Calu3 (cell line): ENCODE measurements around the gene UNC5C. TPM values are rescaled to one million over a fixed set of nuclear protein-coding genes. Genes with fewer than 3 reads are reported as not detected.

Experiments used
- BruUV-seq: library from RNA; stranded (reverse); fragments of 400-500 nt; replicated peaks from 2 replicates; lab custom pipeline; 2021; lab: Mats Ljungman, UMichigan
- CTCF ChIA-PET: fragments of 300-600 bp; sonication (Branson Sonifier 250); formaldehyde crosslinking; loops from one replicate; lab custom pipeline; 2022; ENCODE audit warnings: antibody characterized with exemption; lab: Charles Lee
- DNase-seq: peaks from one replicate; pipeline ENCODE4 v3.0.0; 2022
- H3K27ac Mint-ChIP-seq: one replicate; pipeline ENCODE4 v1.8.0; 2022; ENCODE audit warnings: mixed read lengths; ENCODE audit not compliant: unreplicated experiment
- H3K27me3 Mint-ChIP-seq: one replicate; pipeline ENCODE4 v1.8.0; 2022; ENCODE audit warnings: mixed read lengths; ENCODE audit not compliant: unreplicated experiment
- H3K36me3 Mint-ChIP-seq: one replicate; pipeline ENCODE4 v1.8.0; 2022; ENCODE audit warnings: mild to moderate bottlenecking, moderate library complexity, mixed read lengths; ENCODE audit not compliant: insufficient read depth, unreplicated experiment
- H3K4me1 Mint-ChIP-seq: one replicate; pipeline ENCODE4 v1.8.0; 2022; ENCODE audit warnings: mild to moderate bottlenecking, low read depth, mixed read lengths; ENCODE audit not compliant: unreplicated experiment
- H3K4me3 Mint-ChIP-seq: one replicate; pipeline ENCODE4 v1.8.0; 2022; ENCODE audit warnings: mild to moderate bottlenecking, low read depth, moderate library complexity, mixed read lengths; ENCODE audit not compliant: unreplicated experiment
- H3K9me3 Mint-ChIP-seq: one replicate; pipeline ENCODE4 v1.8.0; 2022; ENCODE audit warnings: low read depth, mixed read lengths; ENCODE audit not compliant: unreplicated experiment
- CTCF ChIP-seq: fragments of 200-600 bp; IDR thresholded peaks from one replicate; pipeline ENCODE4 v1.8.0; 2022; ENCODE audit warnings: antibody characterized with exemption; ENCODE audit not compliant: unreplicated experiment
- intact Hi-C: fragments of 100-400 bp; cut with micrococcal nuclease; formaldehyde crosslinking; loops from one replicate; pipeline ENCODE4 v1.10.0; 2022; ENCODE audit not compliant: unreplicated experiment
- total RNA-seq: library from RNA; stranded (reverse); gene quantifications from 2 replicates; pipeline ENCODE4 v1.2.3, GENCODE V29; 2022

The UNC5C gene
- total RNA-seq, 1 experiment from 2014 or later, result not detected

- no peak for TF ChIP-seq CTCF
- no peaks in the 10 kb centered on the region for H3K27me3 Mint-ChIP-seq
- no peaks in the 10 kb centered on the region for H3K9me3 Mint-ChIP-seq
- H3K4me3 Mint-ChIP-seq, result no peak overlapping the region
- H3K4me1 Mint-ChIP-seq, result no peaks in the 10 kb centered on the region
- intact Hi-C loops, result no loop called here
- CTCF ChIA-PET, result no interaction called here
- no TSS peak for BruUV-seq
- DNase-seq, result no peak
- H3K27ac Mint-ChIP-seq, result no peak overlapping the region
- no peaks in the 10 kb centered on the region for H3K36me3 Mint-ChIP-seq
Measured at GRCh38 chr4:95426455-95426854, 122.3 kb downstream of the UNC5C start.

DNA sequence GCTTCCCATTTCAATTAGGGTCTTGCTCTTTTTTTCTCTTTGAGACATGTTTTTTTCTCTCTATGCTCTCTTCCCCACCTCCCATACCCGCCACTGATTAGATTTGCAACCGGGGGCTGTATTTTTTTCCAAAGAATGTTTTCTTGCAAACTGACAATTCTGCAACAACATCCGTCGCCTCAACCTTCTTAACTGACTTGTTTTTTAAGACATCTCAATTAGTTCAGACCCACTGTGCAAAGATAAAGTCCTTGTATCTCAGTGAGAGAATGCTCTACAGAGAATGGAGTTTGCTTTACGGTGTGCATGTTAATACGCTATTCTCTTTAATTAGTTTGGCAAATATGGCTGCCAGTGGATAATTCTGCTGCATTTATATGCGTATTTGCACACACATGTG is 126.3 kb downstream of the UNC5C start:
- CTCF ChIA-PET, result no interaction called here
- DNase-seq, result no peak

DNA sequence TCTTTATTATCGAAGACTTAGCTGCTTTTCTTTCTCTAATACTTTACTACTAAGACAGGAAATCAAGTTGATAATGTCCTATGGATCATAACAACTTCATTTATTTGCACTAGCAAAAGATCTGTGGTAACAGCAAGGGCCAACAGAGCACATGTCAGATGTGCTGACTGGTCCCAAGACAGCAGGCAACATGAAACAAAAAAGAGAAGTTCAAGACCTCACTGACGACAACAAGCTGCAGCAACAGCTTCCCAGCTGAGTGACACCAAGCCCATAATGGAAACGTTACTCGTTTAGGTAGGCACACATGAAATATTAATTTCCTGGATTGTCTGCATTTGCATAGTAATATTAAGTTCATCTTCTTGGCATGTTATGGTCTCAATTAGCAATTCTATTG is 126.9 kb downstream of the UNC5C start:
- Mint-ChIP-seq H3K27me3 (no peaks in the 10 kb centered on the region), H3K4me3 (no peak overlapping the region), H3K27ac (no peak overlapping the region), H3K4me1 (no peaks in the 10 kb centered on the region), H3K36me3 (no peaks in the 10 kb centered on the region), H3K9me3 (no peaks in the 10 kb centered on the region)
- DNase-seq, result no peak
- CTCF ChIA-PET, result no interaction called here
- intact Hi-C loops, result no loop called here
- BruUV-seq, result no TSS peak
- no peak for TF ChIP-seq CTCF

More for the DNA sequence above, 126.3 kb downstream of the UNC5C start:
- intact Hi-C loops, result no loop called here
- no peaks in the 10 kb centered on the region for H3K4me1 Mint-ChIP-seq
- no peak overlapping the region for H3K27ac Mint-ChIP-seq
- TF ChIP-seq CTCF, result no peak
- H3K36me3 Mint-ChIP-seq, result no peaks in the 10 kb centered on the region
- H3K4me3 Mint-ChIP-seq, result no peak overlapping the region
- H3K9me3 Mint-ChIP-seq, result no peaks in the 10 kb centered on the region
- H3K27me3 Mint-ChIP-seq, result no peaks in the 10 kb centered on the region
- BruUV-seq, result no TSS peak

DNA sequence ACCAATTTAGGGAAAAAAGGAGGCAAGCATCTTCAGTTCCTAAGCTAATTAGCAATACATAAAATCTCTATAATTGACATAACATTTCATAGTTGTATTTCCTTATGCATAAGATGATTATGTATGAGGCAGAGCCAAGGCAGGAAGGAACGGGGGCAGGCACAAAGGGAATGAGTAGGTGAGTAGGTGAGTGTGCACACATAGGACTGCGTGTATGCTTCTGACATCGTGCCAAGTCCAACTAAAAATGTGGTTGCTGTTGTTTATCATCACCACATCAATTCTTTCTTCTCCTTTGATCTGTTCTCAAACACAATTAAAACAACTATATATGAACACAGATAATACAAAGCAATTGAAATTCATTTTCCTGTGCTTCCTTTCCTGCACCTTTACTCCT is 131.2 kb downstream of the UNC5C start:
- H3K4me3 Mint-ChIP-seq, result no peak overlapping the region
- DNase-seq, result no peak
- H3K36me3 Mint-ChIP-seq, result no peaks in the 10 kb centered on the region
- H3K4me1 Mint-ChIP-seq, result no peaks in the 10 kb centered on the region
- CTCF ChIA-PET, result no interaction called here
- no peak for TF ChIP-seq CTCF
- no peaks in the 10 kb centered on the region for H3K27me3 Mint-ChIP-seq
- no peaks in the 10 kb centered on the region for H3K9me3 Mint-ChIP-seq
- no TSS peak for BruUV-seq
- intact Hi-C loops, result no loop called here
- no peak overlapping the region for H3K27ac Mint-ChIP-seq
